WTC11 (cell line): ENCODE data around the gene QKI.

Source experiments
- CBFB ChIP-seq: sonication (generic); formaldehyde crosslinking; IDR thresholded peaks from 2 replicates; pipeline ENCODE4 v1.8.1; 2022; ENCODE audit warnings: mild to moderate bottlenecking, low read depth, missing genetic modification reagents
- CREM ChIP-seq: sonication (generic); formaldehyde crosslinking; IDR thresholded peaks from 2 replicates; pipeline ENCODE4 v1.8.1; 2022; ENCODE audit warnings: mild to moderate bottlenecking, missing genetic modification reagents, moderate library complexity
- ELF4 ChIP-seq: sonication (generic); formaldehyde crosslinking; IDR thresholded peaks from 2 replicates; pipeline ENCODE4 v1.8.1; 2022; ENCODE audit warnings: low read depth, mild to moderate bottlenecking, moderate library complexity, missing genetic modification reagents
- ETV6 ChIP-seq: sonication (generic); formaldehyde crosslinking; IDR thresholded peaks from 2 replicates; pipeline ENCODE4 v1.8.1; 2022; ENCODE audit warnings: mild to moderate bottlenecking, missing genetic modification reagents
- FOXJ3 ChIP-seq: sonication (generic); formaldehyde crosslinking; IDR thresholded peaks from 2 replicates; pipeline ENCODE4 v1.9.0; 2021; ENCODE audit warnings: missing genetic modification reagents, mild to moderate bottlenecking, borderline replicate concordance
- SP1 ChIP-seq: sonication (generic); formaldehyde crosslinking; conservative IDR thresholded peaks from 2 replicates; pipeline ENCODE4 v1.8.1; 2022; ENCODE audit warnings: missing genetic modification reagents
- ZNF263 ChIP-seq: sonication (generic); formaldehyde crosslinking; IDR thresholded peaks from 2 replicates; pipeline ENCODE4 v1.8.1; 2022; ENCODE audit warnings: low read depth, mild to moderate bottlenecking, moderate library complexity, missing genetic modification reagents
- TF ChIP-seq, protein P1 (sequence below): fragments of 200-600 bp; IDR thresholded peaks from 2 replicates; pipeline ENCODE4 v1.8.0; 2022; ENCODE audit warnings: antibody characterized with exemption
- TF ChIP-seq, protein P2 (sequence below): sonication (generic); formaldehyde crosslinking; IDR thresholded peaks from 2 replicates; pipeline ENCODE4 v1.8.0; 2022; ENCODE audit warnings: mild to moderate bottlenecking, missing genetic modification reagents
- TF ChIP-seq, protein P3 (sequence below): sonication (generic); formaldehyde crosslinking; conservative IDR thresholded peaks from 2 replicates; pipeline ENCODE4 v1.8.1; 2022; ENCODE audit warnings: mild to moderate bottlenecking, missing genetic modification reagents
- TF ChIP-seq, protein P4 (sequence below): sonication (generic); formaldehyde crosslinking; IDR thresholded peaks from 2 replicates; pipeline ENCODE4 v1.8.1; 2023; ENCODE audit warnings: mild to moderate bottlenecking, missing genetic modification reagents, borderline replicate concordance
- TF ChIP-seq, protein P5 (sequence below): sonication (generic); formaldehyde crosslinking; IDR thresholded peaks from 2 replicates; pipeline ENCODE4 v1.8.1; 2023; ENCODE audit warnings: mild to moderate bottlenecking, missing genetic modification reagents, moderate library complexity
- TF ChIP-seq, protein P6 (sequence below): sonication (generic); formaldehyde crosslinking; IDR thresholded peaks from 2 replicates; pipeline ENCODE4 v1.8.0; 2022; ENCODE audit warnings: mild to moderate bottlenecking, missing genetic modification reagents

DNA sequence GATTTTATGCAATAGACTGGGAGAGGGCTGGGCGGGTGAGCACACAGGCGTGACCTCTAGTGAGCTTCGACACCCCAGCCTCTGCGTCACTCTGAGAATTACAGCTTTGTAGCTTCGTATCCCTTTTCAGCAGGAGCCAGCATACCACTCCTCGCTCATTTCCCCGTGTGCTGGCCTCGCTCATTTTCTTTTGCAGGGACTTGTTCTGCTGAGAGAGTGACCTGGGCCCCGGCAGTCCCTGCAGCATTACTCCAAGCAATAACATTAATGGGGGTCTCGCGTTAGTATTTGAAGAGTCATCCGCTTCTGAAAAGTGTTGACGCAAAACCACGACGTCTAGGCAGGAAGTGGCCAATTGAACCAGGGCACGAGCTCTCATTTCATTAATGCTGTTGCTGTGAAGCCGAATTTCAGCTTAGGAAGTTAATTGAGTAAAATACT, 193.7 kb downstream of the QKI start:
- TF ChIP-seq, protein P1, sequence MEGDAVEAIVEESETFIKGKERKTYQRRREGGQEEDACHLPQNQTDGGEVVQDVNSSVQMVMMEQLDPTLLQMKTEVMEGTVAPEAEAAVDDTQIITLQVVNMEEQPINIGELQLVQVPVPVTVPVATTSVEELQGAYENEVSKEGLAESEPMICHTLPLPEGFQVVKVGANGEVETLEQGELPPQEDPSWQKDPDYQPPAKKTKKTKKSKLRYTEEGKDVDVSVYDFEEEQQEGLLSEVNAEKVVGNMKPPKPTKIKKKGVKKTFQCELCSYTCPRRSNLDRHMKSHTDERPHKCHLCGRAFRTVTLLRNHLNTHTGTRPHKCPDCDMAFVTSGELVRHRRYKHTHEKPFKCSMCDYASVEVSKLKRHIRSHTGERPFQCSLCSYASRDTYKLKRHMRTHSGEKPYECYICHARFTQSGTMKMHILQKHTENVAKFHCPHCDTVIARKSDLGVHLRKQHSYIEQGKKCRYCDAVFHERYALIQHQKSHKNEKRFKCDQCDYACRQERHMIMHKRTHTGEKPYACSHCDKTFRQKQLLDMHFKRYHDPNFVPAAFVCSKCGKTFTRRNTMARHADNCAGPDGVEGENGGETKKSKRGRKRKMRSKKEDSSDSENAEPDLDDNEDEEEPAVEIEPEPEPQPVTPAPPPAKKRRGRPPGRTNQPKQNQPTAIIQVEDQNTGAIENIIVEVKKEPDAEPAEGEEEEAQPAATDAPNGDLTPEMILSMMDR, result no peak
- TF ChIP-seq ELF4 (CRISPR knock-in tag), result no peak
- no peak for TF ChIP-seq CREM (CRISPR knock-in tag)
- TF ChIP-seq, protein P2, sequence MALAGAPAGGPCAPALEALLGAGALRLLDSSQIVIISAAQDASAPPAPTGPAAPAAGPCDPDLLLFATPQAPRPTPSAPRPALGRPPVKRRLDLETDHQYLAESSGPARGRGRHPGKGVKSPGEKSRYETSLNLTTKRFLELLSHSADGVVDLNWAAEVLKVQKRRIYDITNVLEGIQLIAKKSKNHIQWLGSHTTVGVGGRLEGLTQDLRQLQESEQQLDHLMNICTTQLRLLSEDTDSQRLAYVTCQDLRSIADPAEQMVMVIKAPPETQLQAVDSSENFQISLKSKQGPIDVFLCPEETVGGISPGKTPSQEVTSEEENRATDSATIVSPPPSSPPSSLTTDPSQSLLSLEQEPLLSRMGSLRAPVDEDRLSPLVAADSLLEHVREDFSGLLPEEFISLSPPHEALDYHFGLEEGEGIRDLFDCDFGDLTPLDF (CRISPR knock-in tag), result no peak
- TF ChIP-seq CBFB, result no peak
- TF ChIP-seq, protein P3, sequence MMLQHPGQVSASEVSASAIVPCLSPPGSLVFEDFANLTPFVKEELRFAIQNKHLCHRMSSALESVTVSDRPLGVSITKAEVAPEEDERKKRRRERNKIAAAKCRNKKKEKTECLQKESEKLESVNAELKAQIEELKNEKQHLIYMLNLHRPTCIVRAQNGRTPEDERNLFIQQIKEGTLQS (CRISPR knock-in tag), result no peak
- no peak for TF ChIP-seq FOXJ3 (CRISPR knock-in tag)
- TF ChIP-seq, protein P4, sequence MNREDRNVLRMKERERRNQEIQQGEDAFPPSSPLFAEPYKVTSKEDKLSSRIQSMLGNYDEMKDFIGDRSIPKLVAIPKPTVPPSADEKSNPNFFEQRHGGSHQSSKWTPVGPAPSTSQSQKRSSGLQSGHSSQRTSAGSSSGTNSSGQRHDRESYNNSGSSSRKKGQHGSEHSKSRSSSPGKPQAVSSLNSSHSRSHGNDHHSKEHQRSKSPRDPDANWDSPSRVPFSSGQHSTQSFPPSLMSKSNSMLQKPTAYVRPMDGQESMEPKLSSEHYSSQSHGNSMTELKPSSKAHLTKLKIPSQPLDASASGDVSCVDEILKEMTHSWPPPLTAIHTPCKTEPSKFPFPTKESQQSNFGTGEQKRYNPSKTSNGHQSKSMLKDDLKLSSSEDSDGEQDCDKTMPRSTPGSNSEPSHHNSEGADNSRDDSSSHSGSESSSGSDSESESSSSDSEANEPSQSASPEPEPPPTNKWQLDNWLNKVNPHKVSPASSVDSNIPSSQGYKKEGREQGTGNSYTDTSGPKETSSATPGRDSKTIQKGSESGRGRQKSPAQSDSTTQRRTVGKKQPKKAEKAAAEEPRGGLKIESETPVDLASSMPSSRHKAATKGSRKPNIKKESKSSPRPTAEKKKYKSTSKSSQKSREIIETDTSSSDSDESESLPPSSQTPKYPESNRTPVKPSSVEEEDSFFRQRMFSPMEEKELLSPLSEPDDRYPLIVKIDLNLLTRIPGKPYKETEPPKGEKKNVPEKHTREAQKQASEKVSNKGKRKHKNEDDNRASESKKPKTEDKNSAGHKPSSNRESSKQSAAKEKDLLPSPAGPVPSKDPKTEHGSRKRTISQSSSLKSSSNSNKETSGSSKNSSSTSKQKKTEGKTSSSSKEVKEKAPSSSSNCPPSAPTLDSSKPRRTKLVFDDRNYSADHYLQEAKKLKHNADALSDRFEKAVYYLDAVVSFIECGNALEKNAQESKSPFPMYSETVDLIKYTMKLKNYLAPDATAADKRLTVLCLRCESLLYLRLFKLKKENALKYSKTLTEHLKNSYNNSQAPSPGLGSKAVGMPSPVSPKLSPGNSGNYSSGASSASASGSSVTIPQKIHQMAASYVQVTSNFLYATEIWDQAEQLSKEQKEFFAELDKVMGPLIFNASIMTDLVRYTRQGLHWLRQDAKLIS (CRISPR knock-in tag), result no peak
- TF ChIP-seq, protein P5, sequence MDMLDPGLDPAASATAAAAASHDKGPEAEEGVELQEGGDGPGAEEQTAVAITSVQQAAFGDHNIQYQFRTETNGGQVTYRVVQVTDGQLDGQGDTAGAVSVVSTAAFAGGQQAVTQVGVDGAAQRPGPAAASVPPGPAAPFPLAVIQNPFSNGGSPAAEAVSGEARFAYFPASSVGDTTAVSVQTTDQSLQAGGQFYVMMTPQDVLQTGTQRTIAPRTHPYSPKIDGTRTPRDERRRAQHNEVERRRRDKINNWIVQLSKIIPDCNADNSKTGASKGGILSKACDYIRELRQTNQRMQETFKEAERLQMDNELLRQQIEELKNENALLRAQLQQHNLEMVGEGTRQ, result no peak
- TF ChIP-seq, protein P6, sequence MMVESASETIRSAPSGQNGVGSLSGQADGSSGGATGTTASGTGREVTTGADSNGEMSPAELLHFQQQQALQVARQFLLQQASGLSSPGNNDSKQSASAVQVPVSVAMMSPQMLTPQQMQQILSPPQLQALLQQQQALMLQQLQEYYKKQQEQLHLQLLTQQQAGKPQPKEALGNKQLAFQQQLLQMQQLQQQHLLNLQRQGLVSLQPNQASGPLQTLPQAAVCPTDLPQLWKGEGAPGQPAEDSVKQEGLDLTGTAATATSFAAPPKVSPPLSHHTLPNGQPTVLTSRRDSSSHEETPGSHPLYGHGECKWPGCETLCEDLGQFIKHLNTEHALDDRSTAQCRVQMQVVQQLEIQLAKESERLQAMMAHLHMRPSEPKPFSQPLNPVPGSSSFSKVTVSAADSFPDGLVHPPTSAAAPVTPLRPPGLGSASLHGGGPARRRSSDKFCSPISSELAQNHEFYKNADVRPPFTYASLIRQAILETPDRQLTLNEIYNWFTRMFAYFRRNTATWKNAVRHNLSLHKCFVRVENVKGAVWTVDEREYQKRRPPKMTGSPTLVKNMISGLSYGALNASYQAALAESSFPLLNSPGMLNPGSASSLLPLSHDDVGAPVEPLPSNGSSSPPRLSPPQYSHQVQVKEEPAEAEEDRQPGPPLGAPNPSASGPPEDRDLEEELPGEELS (CRISPR knock-in tag), result no peak
- no peak for TF ChIP-seq ZNF263 (CRISPR knock-in tag)
- no peak for TF ChIP-seq SP1 (CRISPR knock-in tag)
- no peak for TF ChIP-seq ETV6
